ENCODE results near the gene AARSD1.

DNA sequence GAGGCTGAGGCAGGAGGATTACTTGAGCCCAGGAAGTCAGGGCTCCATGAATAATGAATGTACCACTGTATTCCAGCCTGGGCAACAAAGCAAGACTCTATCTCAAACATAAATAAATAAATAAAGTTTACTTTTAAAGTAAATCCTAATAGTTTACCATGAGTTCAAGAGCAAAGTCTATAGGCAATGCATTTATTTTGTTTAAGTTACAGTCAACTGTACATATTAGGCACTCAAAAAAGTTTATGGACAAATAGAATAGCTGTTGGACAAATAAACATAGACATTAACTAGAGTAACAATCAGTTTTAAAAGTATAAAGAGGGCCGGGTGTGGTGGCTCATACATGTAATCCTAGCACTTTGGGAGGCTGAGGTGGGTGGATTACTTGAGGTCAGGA, 3.7 kb upstream of the AARSD1 start:
- TF ChIP-seq, protein P1, sequence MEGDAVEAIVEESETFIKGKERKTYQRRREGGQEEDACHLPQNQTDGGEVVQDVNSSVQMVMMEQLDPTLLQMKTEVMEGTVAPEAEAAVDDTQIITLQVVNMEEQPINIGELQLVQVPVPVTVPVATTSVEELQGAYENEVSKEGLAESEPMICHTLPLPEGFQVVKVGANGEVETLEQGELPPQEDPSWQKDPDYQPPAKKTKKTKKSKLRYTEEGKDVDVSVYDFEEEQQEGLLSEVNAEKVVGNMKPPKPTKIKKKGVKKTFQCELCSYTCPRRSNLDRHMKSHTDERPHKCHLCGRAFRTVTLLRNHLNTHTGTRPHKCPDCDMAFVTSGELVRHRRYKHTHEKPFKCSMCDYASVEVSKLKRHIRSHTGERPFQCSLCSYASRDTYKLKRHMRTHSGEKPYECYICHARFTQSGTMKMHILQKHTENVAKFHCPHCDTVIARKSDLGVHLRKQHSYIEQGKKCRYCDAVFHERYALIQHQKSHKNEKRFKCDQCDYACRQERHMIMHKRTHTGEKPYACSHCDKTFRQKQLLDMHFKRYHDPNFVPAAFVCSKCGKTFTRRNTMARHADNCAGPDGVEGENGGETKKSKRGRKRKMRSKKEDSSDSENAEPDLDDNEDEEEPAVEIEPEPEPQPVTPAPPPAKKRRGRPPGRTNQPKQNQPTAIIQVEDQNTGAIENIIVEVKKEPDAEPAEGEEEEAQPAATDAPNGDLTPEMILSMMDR (IDR thresholded peaks at IDR 0.05), result no peak
- no peak for TF ChIP-seq POLR2A (IDR thresholded peaks at IDR 0.05)
- no peak for TF ChIP-seq EP300 (IDR thresholded peaks at IDR 0.05)

All from ovary (tissue), 3 donors.